ENCODE results near the gene SLC43A3. TPM values are rescaled to one million over a fixed set of nuclear protein-coding genes. Genes with fewer than 3 reads are reported as not detected.
A peak's percentile ranks its signal among the peaks of the same experiment; 100 is the strongest.
"Not testable (repeated sequence)": the region's sequence is repeated elsewhere in the genome, so short reads cannot be mapped to it uniquely, and the experiment has no call there.

SLC43A3 gene
- total RNA-seq, 2 donors from 2014 or later: 23.1 to 30.0 TPM

DNA sequence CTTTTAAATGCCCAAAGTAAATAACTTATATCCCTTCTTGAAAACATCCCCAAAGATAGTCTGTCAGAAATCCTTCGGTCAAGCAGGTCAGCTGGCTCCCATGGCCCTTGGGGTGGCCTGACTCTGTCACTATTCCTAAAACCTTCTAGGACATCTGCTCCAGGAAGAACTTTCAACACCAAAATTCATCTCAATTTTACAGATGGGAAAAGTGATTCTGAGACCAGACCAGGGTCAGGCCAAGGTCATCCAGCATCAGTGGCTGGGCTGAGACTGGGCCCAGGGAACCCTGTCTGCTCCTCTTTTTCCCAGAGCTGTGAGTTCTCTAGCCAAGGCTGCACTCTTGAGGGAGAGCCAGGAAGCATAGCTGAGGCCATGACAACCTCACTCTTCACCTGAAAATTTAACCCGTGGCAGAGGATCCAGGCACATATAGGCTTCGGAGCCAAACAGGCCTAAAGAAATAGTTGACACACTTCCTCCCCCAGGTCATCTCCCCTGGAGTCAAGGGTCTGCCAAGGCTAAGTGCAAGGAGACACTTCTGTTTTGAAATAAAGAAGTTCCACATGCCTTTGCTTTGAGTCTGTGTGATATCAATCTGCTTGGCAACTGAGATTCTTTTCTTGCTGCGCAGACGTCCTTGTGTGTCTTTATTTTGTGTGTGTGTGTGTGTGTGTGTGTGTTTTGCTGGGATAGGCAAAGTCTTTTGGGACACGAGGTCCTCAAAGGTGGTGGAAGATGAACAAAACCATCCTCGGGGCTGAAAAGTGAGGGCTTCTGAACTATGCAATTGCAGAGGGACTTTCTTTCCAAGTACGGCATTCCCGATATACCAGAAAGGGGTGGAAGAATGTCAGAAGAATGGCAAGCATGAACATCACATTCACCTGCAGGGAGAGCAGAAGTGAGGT is 19.7 kb downstream of the SLC43A3 start:
- DNase-seq (no peak), ATAC-seq (no peak)
- Histone ChIP-seq H3K36me3 (replicated peaks in 1 of 2; ENCODE audit: insufficient read depth in 1 of 2, low read depth in 2 of 2) (peaks cover 0 to 3% of the 10 kb centered on the region in 2 donors), H3K9me3 (no peaks in the 10 kb centered on the region), H3K27ac (peak overlapping the region in 2 of 4 donors; percentile 2 to 24), H3K4me3 (no peak overlapping the region), H3K27me3 (no peaks in the 10 kb centered on the region), H3K4me1 (no peaks in the 10 kb centered on the region)
- TF ChIP-seq, protein P1, sequence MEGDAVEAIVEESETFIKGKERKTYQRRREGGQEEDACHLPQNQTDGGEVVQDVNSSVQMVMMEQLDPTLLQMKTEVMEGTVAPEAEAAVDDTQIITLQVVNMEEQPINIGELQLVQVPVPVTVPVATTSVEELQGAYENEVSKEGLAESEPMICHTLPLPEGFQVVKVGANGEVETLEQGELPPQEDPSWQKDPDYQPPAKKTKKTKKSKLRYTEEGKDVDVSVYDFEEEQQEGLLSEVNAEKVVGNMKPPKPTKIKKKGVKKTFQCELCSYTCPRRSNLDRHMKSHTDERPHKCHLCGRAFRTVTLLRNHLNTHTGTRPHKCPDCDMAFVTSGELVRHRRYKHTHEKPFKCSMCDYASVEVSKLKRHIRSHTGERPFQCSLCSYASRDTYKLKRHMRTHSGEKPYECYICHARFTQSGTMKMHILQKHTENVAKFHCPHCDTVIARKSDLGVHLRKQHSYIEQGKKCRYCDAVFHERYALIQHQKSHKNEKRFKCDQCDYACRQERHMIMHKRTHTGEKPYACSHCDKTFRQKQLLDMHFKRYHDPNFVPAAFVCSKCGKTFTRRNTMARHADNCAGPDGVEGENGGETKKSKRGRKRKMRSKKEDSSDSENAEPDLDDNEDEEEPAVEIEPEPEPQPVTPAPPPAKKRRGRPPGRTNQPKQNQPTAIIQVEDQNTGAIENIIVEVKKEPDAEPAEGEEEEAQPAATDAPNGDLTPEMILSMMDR (IDR thresholded peaks at IDR 0.05): no peak
- TF ChIP-seq POLR2A (IDR thresholded peaks at IDR 0.05): no peak
- 72 to 78% methylated on average over 9 of the region's 9 CpGs for WGBS, 2 donors
- intact Hi-C loops (cut with DNase I): no loop called here

DNA sequence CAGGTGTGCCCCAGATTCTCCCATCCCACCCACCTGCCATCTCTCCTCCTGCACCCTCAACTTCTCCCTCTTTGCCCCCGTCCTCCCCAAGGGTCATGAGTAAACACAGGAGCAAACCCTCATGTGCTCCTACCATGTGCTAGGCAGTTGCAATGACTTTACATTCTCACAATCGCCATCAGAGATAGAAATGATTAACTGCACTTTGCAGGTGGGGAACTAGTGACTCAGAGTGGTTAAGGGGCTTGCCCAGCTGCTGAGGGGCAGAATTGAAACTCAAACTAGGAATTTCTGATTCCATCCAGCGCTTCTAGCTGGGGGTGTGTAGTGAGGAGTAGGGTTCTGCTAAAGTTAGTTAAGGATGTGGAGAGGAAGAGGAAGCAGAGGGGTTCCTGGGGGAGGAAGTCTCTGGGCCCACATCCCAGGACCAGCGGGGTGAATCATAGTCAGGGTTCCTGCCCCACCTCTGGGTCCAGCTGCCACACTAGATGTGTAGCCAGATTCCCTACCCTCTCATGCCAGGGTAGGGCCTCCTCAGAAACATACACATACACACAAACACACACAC is 20.5 kb downstream of the SLC43A3 start:
- Histone ChIP-seq H3K27ac (peak overlapping the region in 1 of 4 donors; percentile 24), H3K9me3 (no peaks in the 10 kb centered on the region), H3K36me3 (replicated peaks in 1 of 2; ENCODE audit: insufficient read depth in 1 of 2, low read depth in 2 of 2) (peaks cover 0 to 3% of the 10 kb centered on the region in 2 donors), H3K27me3 (no peaks in the 10 kb centered on the region), H3K4me1 (no peaks in the 10 kb centered on the region), H3K4me3 (no peak overlapping the region)
- peak in 2 of 4 donors; percentile 10 to 21 for DNase-seq
- intact Hi-C loops (cut with DNase I): no loop called here
- ATAC-seq: peak; percentile 28
- 54 to 81% methylated on average over 4 of the region's 4 CpGs for WGBS, 2 donors
- no peak for TF ChIP-seq POLR2A (IDR thresholded peaks at IDR 0.05)
- TF ChIP-seq, protein P1 (IDR thresholded peaks at IDR 0.05): no peak

DNA sequence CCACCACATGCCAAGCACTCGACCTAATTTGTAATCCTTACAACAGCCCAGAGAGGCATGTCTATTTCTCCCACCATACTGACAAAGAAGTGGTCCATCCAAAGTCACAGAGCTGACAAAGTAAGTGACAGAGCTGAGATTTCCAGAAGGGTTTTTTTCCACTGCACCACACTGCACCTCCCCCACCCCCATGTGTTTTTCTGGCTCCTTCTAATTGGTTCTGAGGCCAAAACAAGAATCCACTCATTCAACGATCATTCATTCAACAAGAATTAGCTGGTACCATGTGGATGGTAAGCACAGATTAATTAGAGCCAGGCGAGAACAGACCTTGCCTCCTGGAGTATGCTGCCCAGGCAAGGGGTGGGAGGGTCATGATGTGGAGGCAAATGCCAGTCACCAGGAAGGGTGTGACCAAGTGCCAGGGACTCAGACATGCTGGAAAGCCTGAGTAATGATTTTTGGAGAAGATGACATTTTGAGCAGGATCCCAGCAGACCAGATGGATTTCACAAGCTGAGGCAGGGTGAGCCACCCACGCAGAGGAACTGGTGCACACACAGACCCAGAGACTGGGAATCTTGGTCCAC is 21.6 kb downstream of the SLC43A3 start:
- TF ChIP-seq POLR2A (IDR thresholded peaks at IDR 0.05): no peak
- TF ChIP-seq, protein P1 (IDR thresholded peaks at IDR 0.05): no peak
- 82 to 87% methylated on average over 4 of the region's 4 CpGs for WGBS, 2 donors
- ATAC-seq (no peak), DNase-seq (no peak)
- Histone ChIP-seq H3K36me3 (replicated peaks in 1 of 2; ENCODE audit: insufficient read depth in 1 of 2, low read depth in 2 of 2) (peaks cover 0 to 3% of the 10 kb centered on the region in 2 donors), H3K4me3 (no peak overlapping the region), H3K27me3 (no peaks in the 10 kb centered on the region), H3K27ac (no peak overlapping the region), H3K4me1 (no peaks in the 10 kb centered on the region), H3K9me3 (no peaks in the 10 kb centered on the region)
- intact Hi-C loops (cut with DNase I): no loop called here

DNA sequence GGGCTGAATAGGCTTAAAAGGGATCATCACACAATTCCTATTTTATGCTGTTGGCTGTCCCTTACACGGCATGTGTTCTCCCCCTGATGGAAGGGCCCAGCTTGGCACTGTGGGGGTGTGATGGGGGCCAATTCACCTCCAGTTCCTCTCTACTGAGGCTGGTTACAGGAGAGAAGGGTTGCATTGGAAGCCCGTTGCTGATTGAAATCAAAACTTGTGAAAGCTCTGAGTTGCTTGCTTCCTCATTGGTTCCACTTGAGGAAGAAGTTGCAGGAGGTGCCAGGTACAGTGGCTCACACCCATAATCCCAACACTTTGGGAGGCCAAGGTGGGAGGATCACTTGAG is 23.1 kb downstream of the SLC43A3 start:
- Histone ChIP-seq H3K4me3 (no peak overlapping the region), H3K36me3 (replicated peaks in 1 of 2; ENCODE audit: insufficient read depth in 1 of 2, low read depth in 2 of 2) (no peaks in the 10 kb centered on the region), H3K27me3 (no peaks in the 10 kb centered on the region), H3K4me1 (no peaks in the 10 kb centered on the region), H3K27ac (no peak overlapping the region), H3K9me3 (no peaks in the 10 kb centered on the region)
- DNase-seq (no peak), ATAC-seq (no peak)
- intact Hi-C loops (cut with DNase I): no loop called here
- 72 to 89% methylated on average over 2 of the region's 2 CpGs for WGBS, 2 donors
- TF ChIP-seq, protein P1 (IDR thresholded peaks at IDR 0.05): no peak
- TF ChIP-seq POLR2A (IDR thresholded peaks at IDR 0.05): no peak

DNA sequence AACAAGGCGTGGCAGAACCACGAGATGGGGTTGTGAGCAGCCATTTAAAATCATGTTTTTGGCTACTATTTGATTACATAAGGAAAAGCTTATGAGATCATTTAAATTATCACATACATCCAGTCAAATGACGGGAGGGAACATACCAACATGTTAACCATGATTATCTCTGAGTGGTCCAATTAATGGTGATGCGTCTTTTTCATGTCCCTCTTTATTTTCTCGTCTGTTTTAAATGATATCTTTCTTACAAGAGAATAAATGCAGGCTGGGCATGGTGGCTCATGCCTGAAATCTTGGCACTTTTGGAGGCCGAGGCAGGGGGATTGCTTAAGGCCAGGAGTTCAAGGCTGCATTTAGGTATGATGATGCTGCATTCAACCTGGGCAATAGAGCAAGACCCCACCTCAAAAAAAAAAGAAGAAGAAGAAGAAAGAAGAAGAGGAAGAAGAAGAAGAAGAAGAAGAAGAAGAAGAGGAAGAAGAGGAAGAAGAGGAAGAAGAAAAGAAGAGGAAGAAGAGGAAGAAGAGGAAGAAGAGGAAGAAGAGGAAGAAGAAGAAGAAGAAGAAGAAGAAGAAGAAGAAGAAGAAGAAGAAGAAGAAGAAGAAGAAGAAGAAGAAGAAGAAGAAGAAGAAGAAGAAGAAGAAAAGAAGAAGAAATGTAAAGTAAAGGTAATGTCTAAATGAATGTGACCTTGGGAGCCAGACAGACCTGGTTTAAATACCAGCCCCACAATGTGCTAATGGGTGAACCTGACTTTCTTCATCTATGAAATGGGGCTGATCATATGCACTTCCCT is 23.7 kb downstream of the SLC43A3 start:
- H3K27me3 ChIP-seq; H3K36me3 ChIP-seq (replicated peaks in 1 of 2; ENCODE audit: insufficient read depth in 1 of 2, low read depth in 2 of 2); ATAC-seq; DNase-seq; H3K27ac ChIP-seq; H3K4me3 ChIP-seq; H3K4me1 ChIP-seq; H3K9me3 ChIP-seq; intact Hi-C loops (cut with DNase I): not testable (repeated sequence)
- 83 to 85% methylated on average over 6 of the region's 6 CpGs for WGBS, 2 donors

Measured in body of pancreas (tissue), 4 donors.